ELF-1 (cell line): ENCODE data around the gene C13orf42.
"Not testable (repeated sequence)": the region's sequence is repeated elsewhere in the genome, so short reads cannot be mapped to it uniquely, and the experiment has no call there.

Experiments
- DNase-seq: peaks from one replicate; pipeline ENCODE4 v3.0.0-alpha.2; 2016; ENCODE audit warnings: low read depth, low spot score

The C13orf42 gene

GRCh38 chr13:51120873-51121272 is 9.8 kb upstream of the C13orf42 start:
- DNase-seq, result peak; percentile 71

- no peak for DNase-seq
These were observed 7.8 kb upstream of the C13orf42 start for GRCh38 chr13:51118809-51119431.

GRCh38 chr13:51113969-51114368 is 2.9 kb upstream of the C13orf42 start:
- no peak for DNase-seq

GRCh38 chr13:51113186-51113881 is 2.3 kb upstream of the C13orf42 start:
- peak; percentile 15 for DNase-seq

- DNase-seq, result no peak
These were observed 1.7 kb upstream of the C13orf42 start for GRCh38 chr13:51112771-51113170.

- DNase-seq, result no peak
These were observed 923 bp upstream of the C13orf42 start for GRCh38 chr13:51111997-51112396.

GRCh38 chr13:51107996-51108395 is 3.1 kb downstream of the C13orf42 start:
- no peak for DNase-seq

- no peak for DNase-seq
These were observed 6.0 kb downstream of the C13orf42 start for GRCh38 chr13:51105046-51105445.

GRCh38 chr13:51101636-51102235 is 9.3 kb downstream of the C13orf42 start:
- no peak for DNase-seq

GRCh38 chr13:51097353-51098043 is 13.6 kb downstream of the C13orf42 start:
- DNase-seq, result peak; percentile 51

GRCh38 chr13:51096131-51096530 is 14.9 kb downstream of the C13orf42 start:
- DNase-seq, result no peak

- DNase-seq, result no peak
These were observed 17.5 kb downstream of the C13orf42 start for GRCh38 chr13:51093574-51093973.

- no peak for DNase-seq
These were observed 19.2 kb downstream of the C13orf42 start for GRCh38 chr13:51091839-51092238.

GRCh38 chr13:51083706-51084105 is 27.4 kb downstream of the C13orf42 start:
- DNase-seq, result no peak

- not testable (repeated sequence) for DNase-seq
These were observed 30.5 kb downstream of the C13orf42 start for GRCh38 chr13:51080478-51081065.

GRCh38 chr13:51071493-51071892 is 39.6 kb downstream of the C13orf42 start:
- no peak for DNase-seq

GRCh38 chr13:51070005-51070649 is 40.9 kb downstream of the C13orf42 start:
- DNase-seq, result peak; percentile 86

- no peak for DNase-seq
These were observed 42.6 kb downstream of the C13orf42 start for GRCh38 chr13:51068501-51068900.

GRCh38 chr13:51067706-51068105 is 43.4 kb downstream of the C13orf42 start:
- DNase-seq, result no peak

- DNase-seq, result no peak
These were observed 43.8 kb downstream of the C13orf42 start for GRCh38 chr13:51067210-51067701.

GRCh38 chr13:51066091-51066831 is 44.8 kb downstream of the C13orf42 start:
- DNase-seq, result no peak
